Measurements from ENCODE around the gene MTHFD2.

The MTHFD2 gene

DNA sequence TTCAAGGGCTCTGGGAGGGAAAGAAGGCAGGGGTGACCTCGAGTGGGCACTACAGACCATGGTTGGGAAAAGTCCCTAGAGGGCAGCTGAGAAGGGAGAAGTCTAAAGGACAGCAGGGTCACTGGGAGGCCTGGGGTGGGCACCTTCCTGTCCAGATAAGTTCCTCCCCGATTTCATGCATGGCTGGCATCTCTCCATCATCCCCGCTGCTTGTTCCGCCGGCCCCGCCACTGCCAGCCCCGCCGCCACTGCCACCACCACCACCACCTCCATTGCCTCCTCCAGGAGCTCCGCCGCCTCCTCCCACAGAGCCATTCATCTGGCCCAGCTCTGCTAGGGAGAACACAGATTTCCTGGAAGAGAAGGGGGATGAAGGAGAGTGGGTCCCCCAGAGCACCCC is 53.6 kb downstream of the MTHFD2 start:
- no peak overlapping the region for H3K27ac ChIP-seq (ENCODE audit: extremely low read depth, low read depth, low read length)
- POLR2A ChIA-PET, result no interaction called here
- TF ChIP-seq ZNF830 (tag by site-specific recombination; IDR thresholded peaks at IDR 0.05; ENCODE audit: low read depth) (no peak), ZNF549 (tag by site-specific recombination; IDR thresholded peaks at IDR 0.05) (no peak), ZNF558 (tag by site-specific recombination; IDR thresholded peaks at IDR 0.05) (no peak), GLI2 (tag by site-specific recombination; IDR thresholded peaks at IDR 0.05; ENCODE audit: borderline replicate concordance, low read depth) (no peak), ZNF18 (tag by site-specific recombination; IDR thresholded peaks at IDR 0.05) (no peak), KLF10 (tag by site-specific recombination; IDR thresholded peaks at IDR 0.05) (no peak), ZNF626 (tag by site-specific recombination; IDR thresholded peaks at IDR 0.05) (no peak), ZNF37A (tag by site-specific recombination; IDR thresholded peaks at IDR 0.05) (no peak), ZNF48 (tag by site-specific recombination; IDR thresholded peaks at IDR 0.05) (no peak), ZNF629 (tag by site-specific recombination; IDR thresholded peaks at IDR 0.05) (no peak), HOXA7 (CRISPR knock-in tag; IDR thresholded peaks at IDR 0.05; ENCODE audit: borderline replicate concordance) (no peak), ZNF433 (tag by site-specific recombination; IDR thresholded peaks at IDR 0.05; ENCODE audit: low read depth) (no peak), ZNF791 (tag by site-specific recombination; IDR thresholded peaks at IDR 0.05) (no peak), ZNF280C (tag by site-specific recombination; IDR thresholded peaks at IDR 0.05) (no peak), ZFHX2 (tag by site-specific recombination; conservative IDR thresholded peaks at IDR 0.05) (no peak), ZBTB8A (tag by site-specific recombination; IDR thresholded peaks at IDR 0.05) (no peak), ZFP3 (tag by site-specific recombination; IDR thresholded peaks at IDR 0.05; ENCODE audit: low read depth) (no peak), ZNF335 (tag by site-specific recombination; conservative IDR thresholded peaks at IDR 0.05) (no peak)
- TF ChIP-seq, protein P1, sequence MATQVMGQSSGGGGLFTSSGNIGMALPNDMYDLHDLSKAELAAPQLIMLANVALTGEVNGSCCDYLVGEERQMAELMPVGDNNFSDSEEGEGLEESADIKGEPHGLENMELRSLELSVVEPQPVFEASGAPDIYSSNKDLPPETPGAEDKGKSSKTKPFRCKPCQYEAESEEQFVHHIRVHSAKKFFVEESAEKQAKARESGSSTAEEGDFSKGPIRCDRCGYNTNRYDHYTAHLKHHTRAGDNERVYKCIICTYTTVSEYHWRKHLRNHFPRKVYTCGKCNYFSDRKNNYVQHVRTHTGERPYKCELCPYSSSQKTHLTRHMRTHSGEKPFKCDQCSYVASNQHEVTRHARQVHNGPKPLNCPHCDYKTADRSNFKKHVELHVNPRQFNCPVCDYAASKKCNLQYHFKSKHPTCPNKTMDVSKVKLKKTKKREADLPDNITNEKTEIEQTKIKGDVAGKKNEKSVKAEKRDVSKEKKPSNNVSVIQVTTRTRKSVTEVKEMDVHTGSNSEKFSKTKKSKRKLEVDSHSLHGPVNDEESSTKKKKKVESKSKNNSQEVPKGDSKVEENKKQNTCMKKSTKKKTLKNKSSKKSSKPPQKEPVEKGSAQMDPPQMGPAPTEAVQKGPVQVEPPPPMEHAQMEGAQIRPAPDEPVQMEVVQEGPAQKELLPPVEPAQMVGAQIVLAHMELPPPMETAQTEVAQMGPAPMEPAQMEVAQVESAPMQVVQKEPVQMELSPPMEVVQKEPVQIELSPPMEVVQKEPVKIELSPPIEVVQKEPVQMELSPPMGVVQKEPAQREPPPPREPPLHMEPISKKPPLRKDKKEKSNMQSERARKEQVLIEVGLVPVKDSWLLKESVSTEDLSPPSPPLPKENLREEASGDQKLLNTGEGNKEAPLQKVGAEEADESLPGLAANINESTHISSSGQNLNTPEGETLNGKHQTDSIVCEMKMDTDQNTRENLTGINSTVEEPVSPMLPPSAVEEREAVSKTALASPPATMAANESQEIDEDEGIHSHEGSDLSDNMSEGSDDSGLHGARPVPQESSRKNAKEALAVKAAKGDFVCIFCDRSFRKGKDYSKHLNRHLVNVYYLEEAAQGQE (tag by site-specific recombination; IDR thresholded peaks at IDR 0.05), result no peak
- TF ChIP-seq, protein P2, sequence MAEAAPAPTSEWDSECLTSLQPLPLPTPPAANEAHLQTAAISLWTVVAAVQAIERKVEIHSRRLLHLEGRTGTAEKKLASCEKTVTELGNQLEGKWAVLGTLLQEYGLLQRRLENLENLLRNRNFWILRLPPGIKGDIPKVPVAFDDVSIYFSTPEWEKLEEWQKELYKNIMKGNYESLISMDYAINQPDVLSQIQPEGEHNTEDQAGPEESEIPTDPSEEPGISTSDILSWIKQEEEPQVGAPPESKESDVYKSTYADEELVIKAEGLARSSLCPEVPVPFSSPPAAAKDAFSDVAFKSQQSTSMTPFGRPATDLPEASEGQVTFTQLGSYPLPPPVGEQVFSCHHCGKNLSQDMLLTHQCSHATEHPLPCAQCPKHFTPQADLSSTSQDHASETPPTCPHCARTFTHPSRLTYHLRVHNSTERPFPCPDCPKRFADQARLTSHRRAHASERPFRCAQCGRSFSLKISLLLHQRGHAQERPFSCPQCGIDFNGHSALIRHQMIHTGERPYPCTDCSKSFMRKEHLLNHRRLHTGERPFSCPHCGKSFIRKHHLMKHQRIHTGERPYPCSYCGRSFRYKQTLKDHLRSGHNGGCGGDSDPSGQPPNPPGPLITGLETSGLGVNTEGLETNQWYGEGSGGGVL (tag by site-specific recombination; IDR thresholded peaks at IDR 0.05), result no peak
- no peak overlapping the region for H3K4me3 ChIP-seq (ENCODE audit: low read depth, low read length)
- CTCF ChIA-PET, result interaction anchor here (6.0 kb wide), 1 partner anchor 82 kb away, joined by 54 read pairs; no protein-coding TSS in a partner anchor
- no peaks in the 10 kb centered on the region for H3K4me1 ChIP-seq (ENCODE audit: control insufficient read depth, insufficient read depth, low read length)
- no peaks in the 10 kb centered on the region for H3K36me3 ChIP-seq (ENCODE audit: control insufficient read depth in 2 of 2, insufficient read depth in 1 of 2, low read length in 2 of 2)
- no peaks in the 10 kb centered on the region for H3K9me3 ChIP-seq (ENCODE audit: control insufficient read depth, insufficient read depth, low read depth, low read length)

Data from HEK293 (cell line).